K562 (cell line): ENCODE data around the gene MBD3L4. TPM values are rescaled to one million over a fixed set of nuclear protein-coding genes. Genes with fewer than 3 reads are reported as not detected.

Experiments used
- ARNT ChIP-seq, 2 experiments: fragments of 450-650 bp; IDR thresholded peaks; 2 replicates each; pipeline ENCODE4 v1.6.1; 2016; ENCODE audit warnings: mild to moderate bottlenecking in 1 of 2
- EHMT2 ChIP-seq: fragments of 450-650 bp; IDR thresholded peaks from 2 replicates; pipeline ENCODE4 v1.6.1; 2018; ENCODE audit warnings: antibody characterized with exemption
- KAT2B ChIP-seq: IDR thresholded peaks from one replicate; pipeline ENCODE4 v1.6.1; 2012; ENCODE audit warnings: low read depth, mild to moderate bottlenecking, control low read depth, inconsistent platforms, low read length, moderate library complexity
- NBN ChIP-seq: fragments of 450-650 bp; IDR thresholded peaks from 2 replicates; pipeline ENCODE4 v1.6.1; 2016; ENCODE audit warnings: low read depth, mild to moderate bottlenecking
- PHF21A ChIP-seq: fragments of 450-650 bp; IDR thresholded peaks from 2 replicates; pipeline ENCODE4 v1.6.1; 2017; ENCODE audit warnings: low read depth, borderline replicate concordance
- TAF15 ChIP-seq: fragments of 200-400 bp; formaldehyde crosslinking; IDR thresholded peaks from 2 replicates; pipeline ENCODE4 v1.6.1; 2017; ENCODE audit warnings: mild to moderate bottlenecking, low read depth, low read length, moderate library complexity
- U2AF1 ChIP-seq: fragments of 200-400 bp; formaldehyde crosslinking; optimal IDR thresholded peaks from 2 replicates; pipeline ENCODE3; 2017; ENCODE audit warnings: mild to moderate bottlenecking, low read depth, low read length, moderate library complexity
- ZKSCAN3 ChIP-seq: fragments of 250-450 bp; sonication (Bioruptor Pico); IDR thresholded peaks from 2 replicates; pipeline ENCODE4 v1.4.0; 2020
- polyA plus RNA-seq, 8 experiments: library from polyadenylated mRNA; depleted of rRNA in 4 of 8; stranded (reverse) in 5 of 8; unstranded in 3 of 8; fragments of >200 nt; fragmentation: Nextera tagmentation in 2 of 8; fragmentation: Illumina TruSeq in 1 of 8; extraction: Ambion mirVana in 2 of 8; extraction: Trizol in 1 of 8; gene quantifications; 2 replicates each; pipeline versions ENCODE4 v1.2.1 to v1.2.3, GENCODE V29; 2011 to 2014; ENCODE audit warnings: inconsistent platforms in 1 of 8, missing spikeins in 1 of 8
- total RNA-seq, 7 experiments: library from RNA; depleted of rRNA in 6 of 7; stranded (reverse); fragments of >200 nt in 6 of 7; fragmentation: Illumina TruSeq in 2 of 7; extraction: Trizol in 2 of 7; gene quantifications; 2 replicates each; pipeline versions ENCODE4 v1.2.1 to v1.2.3, GENCODE V29; 2011 to 2021; ENCODE audit warnings: low replicate concordance in 1 of 7
- TF ChIP-seq, protein P1 (sequence below): IDR thresholded peaks from 2 replicates; pipeline ENCODE4 v1.6.1; 2011; ENCODE audit warnings: borderline replicate concordance, low read depth, mild to moderate bottlenecking, moderate library complexity, low read length; ENCODE audit not compliant: insufficient read depth, poor library complexity, severe bottlenecking
- TF ChIP-seq, protein P2 (sequence below): conservative IDR thresholded peaks from 2 replicates; pipeline ENCODE4 v1.6.1; 2011; ENCODE audit warnings: low read depth, mild to moderate bottlenecking, low read length; ENCODE audit not compliant: control insufficient read depth
- TF ChIP-seq, protein P3 (sequence below): fragments of 250-450 bp; sonication (Bioruptor Pico); IDR thresholded peaks from 2 replicates; pipeline ENCODE4 v1.4.0; 2020; ENCODE audit warnings: mild to moderate bottlenecking, moderate library complexity

Gene MBD3L4
- total and polyA plus RNA-seq, 9 of the 15 experiments (the other 6 are each of a cell fraction or from before 2014, with no cell fraction given): not detected

DNA sequence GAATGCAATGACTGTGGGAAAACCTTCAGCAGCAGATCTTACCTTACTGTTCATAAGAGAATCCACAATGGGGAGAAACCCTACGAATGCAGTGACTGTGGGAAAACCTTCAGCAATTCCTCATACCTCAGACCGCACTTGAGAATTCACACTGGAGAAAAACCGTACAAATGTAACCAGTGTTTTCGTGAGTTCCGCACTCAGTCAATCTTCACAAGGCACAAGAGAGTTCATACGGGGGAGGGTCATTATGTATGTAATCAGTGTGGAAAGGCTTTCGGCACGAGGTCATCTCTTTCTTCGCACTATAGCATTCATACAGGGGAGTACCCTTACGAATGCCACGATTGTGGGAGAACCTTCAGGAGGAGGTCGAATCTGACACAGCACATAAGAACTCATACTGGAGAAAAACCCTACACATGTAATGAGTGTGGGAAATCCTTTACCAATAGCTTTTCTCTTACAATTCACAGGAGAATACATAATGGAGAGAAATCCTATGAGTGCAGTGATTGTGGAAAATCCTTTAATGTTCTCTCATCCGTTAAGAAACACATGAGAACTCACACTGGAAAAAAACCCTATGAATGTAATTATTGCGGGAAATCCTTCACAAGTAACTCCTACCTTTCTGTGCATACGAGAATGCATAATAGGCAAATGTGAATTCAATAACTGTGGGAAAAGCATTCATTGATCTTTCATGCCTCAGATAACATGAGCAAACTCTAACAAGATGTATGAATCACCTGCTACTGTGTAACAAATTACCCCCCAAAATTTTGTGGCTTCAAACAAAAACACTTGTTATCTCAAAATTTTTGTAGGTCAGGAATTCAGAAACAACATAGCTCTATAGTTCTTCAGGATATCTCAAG lies 43.3 kb upstream of the MBD3L4 start (continued):
- no peak for TF ChIP-seq PHF21A
- no peak for TF ChIP-seq EHMT2
- TF ChIP-seq, protein P1, sequence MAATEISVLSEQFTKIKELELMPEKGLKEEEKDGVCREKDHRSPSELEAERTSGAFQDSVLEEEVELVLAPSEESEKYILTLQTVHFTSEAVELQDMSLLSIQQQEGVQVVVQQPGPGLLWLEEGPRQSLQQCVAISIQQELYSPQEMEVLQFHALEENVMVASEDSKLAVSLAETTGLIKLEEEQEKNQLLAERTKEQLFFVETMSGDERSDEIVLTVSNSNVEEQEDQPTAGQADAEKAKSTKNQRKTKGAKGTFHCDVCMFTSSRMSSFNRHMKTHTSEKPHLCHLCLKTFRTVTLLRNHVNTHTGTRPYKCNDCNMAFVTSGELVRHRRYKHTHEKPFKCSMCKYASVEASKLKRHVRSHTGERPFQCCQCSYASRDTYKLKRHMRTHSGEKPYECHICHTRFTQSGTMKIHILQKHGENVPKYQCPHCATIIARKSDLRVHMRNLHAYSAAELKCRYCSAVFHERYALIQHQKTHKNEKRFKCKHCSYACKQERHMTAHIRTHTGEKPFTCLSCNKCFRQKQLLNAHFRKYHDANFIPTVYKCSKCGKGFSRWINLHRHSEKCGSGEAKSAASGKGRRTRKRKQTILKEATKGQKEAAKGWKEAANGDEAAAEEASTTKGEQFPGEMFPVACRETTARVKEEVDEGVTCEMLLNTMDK: no peak
- TF ChIP-seq NBN: no peak
- TF ChIP-seq U2AF1: no peak
- TF ChIP-seq ZKSCAN3 (CRISPR knock-in tag): no peak
- no peak for TF ChIP-seq TAF15
- no peak for TF ChIP-seq KAT2B
- TF ChIP-seq ARNT (IDR thresholded peaks at IDR 0.05): peak in 1 of 2 experiments; percentile 53; a peak in 1 of 4 replicates
- TF ChIP-seq, protein P2, sequence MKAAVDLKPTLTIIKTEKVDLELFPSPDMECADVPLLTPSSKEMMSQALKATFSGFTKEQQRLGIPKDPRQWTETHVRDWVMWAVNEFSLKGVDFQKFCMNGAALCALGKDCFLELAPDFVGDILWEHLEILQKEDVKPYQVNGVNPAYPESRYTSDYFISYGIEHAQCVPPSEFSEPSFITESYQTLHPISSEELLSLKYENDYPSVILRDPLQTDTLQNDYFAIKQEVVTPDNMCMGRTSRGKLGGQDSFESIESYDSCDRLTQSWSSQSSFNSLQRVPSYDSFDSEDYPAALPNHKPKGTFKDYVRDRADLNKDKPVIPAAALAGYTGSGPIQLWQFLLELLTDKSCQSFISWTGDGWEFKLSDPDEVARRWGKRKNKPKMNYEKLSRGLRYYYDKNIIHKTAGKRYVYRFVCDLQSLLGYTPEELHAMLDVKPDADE: peak; percentile 64; the same call in 1 of the 2 replicates
- TF ChIP-seq, protein P3, sequence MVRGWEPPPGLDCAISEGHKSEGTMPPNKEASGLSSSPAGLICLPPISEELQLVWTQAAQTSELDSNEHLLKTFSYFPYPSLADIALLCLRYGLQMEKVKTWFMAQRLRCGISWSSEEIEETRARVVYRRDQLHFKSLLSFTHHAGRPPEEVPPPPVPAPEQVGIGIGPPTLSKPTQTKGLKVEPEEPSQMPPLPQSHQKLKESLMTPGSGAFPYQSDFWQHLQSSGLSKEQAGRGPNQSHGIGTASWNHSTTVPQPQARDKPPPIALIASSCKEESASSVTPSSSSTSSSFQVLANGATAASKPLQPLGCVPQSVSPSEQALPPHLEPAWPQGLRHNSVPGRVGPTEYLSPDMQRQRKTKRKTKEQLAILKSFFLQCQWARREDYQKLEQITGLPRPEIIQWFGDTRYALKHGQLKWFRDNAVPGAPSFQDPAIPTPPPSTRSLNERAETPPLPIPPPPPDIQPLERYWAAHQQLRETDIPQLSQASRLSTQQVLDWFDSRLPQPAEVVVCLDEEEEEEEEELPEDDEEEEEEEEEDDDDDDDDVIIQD (CRISPR knock-in tag): no peak
